8988T (cell line): ENCODE measurements around the gene NR0B2.

ENCODE experiments used
- DNase-seq: peaks from one replicate; pipeline ENCODE4 v3.0.0; 2011

Gene NR0B2

DNA sequence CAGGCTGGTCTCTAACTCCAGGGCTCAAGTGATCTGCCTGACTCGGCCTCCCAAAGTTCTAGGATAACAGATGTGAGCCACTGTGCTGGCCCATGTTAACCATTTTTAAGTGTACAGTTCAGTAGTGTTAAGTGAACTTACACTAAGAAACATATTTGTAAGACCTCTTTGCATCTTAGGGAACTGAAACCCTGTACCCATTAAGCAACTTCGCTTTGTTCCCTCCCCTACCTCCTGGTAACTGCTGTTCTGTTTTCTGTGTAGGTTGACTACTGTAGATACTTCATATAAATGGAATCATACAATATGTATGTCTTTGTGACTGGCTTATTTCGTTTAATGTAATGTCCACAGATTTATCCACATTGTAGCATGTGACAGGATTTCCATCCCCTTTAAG, 18.8 kb upstream of the NR0B2 start:
- DNase-seq, result no peak

DNA sequence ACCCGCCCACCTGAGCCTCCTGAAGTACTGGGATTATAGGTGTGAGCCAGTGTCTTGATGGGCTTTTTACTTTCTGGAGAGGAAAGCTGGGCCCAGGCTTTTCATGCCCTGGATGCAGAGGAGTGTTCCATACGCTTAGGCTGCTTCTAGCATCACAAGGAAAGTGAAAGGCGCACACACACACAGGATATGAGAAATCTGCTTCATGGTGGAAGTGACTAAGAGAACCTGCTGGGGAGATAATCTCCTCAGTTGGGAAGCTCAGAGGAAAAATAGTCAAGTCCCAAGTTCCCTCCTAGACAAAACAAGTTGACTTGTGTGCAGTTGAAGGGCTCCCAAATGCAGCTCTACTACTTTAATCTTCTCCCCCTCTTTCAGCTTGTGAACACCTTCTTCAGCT, 9.9 kb upstream of the NR0B2 start:
- DNase-seq, result no peak

GRCh38 chr1:26922901-26923300, 9.1 kb upstream of the NR0B2 start:
- no peak for DNase-seq

DNA sequence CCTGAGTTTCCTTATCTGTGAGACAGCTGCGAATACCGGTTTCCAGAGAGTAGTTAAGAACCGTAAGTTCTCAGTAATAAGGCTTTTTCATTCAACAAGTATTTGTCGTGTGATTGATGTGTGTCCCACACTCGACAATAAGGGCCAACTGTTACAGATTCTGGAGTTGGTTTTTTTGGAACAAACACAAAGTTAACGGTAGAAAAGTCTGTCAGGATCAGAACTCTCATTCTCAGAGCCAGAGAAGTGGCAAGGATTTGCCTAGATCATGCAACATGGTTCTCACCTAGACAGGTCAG, 8.6 kb upstream of the NR0B2 start:
- no peak for DNase-seq

GRCh38 chr1:26921540-26922430, 8.0 kb upstream of the NR0B2 start, which contains the start of gene NUDC:
Gene NUDC, plus strand, starts transcription at chr1:26921743. Its CDS starts 106 bp downstream, at chr1:26921849.
- DNase-seq, result peak; percentile 77

GRCh38 chr1:26921126-26921539, 7.4 kb upstream of the NR0B2 start:
- DNase-seq, result no peak

GRCh38 chr1:26915204-26915842, 1.5 kb upstream of the NR0B2 start:
- no peak for DNase-seq

GRCh38 chr1:26913389-26913753, 404 bp downstream of the NR0B2 start:
- DNase-seq, result no peak

- no peak for DNase-seq
Measured at GRCh38 chr1:26912147-26912490, 1.7 kb downstream of the NR0B2 start.

GRCh38 chr1:26911399-26912146, 2.2 kb downstream of the NR0B2 start:
- no peak for DNase-seq

GRCh38 chr1:26910343-26911160, 3.2 kb downstream of the NR0B2 start:
- DNase-seq, result no peak

DNA sequence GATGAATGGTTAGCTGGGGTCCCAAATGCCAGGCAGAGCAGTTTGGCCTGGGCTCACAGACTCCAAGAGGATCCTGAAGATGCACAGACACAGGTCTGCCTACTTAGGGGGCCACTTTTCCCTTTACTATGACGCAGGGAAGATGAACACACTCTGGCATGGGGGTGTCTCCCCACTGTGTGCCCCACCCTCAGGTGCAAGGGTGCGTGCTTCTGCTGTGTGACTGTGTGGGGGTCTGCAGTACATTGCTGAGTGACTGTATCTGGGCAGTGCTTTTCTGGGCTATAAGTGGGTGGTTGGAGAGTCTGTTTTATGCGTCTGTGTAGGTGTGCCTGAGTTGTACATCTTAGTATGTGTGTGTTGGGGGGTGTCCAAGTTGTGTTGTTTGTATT, 3.8 kb downstream of the NR0B2 start:
- no peak for DNase-seq

DNA sequence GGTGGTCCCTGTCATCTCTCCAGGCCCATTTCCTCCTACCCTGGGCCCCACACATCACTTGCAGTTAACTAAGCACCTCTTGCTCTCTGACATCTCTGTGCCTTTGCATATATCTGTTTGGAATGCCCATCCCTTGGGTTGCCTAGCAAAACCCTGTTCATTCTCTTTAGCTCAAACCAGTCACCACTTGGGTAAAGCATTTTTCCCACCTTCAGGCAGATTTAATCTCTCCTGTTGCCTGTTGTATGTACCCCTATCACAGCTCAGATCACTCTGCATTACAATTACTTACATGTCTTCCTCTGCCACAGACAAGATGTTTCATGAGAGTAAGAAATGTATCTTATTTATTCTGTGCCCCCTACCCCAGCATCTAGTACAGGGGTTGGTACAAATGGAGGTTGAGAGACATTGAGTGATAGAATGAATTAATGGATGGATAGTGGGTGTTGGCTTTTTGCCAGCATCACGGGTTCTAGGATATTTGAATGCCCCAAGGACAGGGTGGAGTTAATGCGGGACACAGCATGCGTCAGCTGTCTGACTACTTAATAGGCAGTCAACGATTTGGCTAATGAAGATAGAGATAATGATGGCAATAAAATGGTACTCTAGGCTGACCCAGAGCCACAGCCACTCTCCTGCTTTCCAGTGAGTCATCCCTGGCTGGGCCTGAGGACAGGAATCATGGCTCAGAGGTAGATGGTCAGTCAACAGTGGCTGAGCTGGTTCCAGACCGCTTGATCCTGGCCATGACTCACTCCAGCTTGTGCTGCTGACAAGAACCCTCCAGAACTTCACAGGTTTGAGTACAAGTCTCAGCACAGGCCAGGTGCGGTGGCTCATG, 6.5 kb downstream of the NR0B2 start:
- DNase-seq, result no peak

GRCh38 chr1:26900815-26901511, 12.8 kb downstream of the NR0B2 start:
- no peak for DNase-seq

- peak; percentile 56 for DNase-seq
Measured at GRCh38 chr1:26900001-26900814, 13.6 kb downstream of the NR0B2 start, which contains the start of gene GPATCH3. Gene GPATCH3, minus strand, starts transcription at chr1:26900467. Its CDS starts 25 bp downstream, at chr1:26900442.

DNA sequence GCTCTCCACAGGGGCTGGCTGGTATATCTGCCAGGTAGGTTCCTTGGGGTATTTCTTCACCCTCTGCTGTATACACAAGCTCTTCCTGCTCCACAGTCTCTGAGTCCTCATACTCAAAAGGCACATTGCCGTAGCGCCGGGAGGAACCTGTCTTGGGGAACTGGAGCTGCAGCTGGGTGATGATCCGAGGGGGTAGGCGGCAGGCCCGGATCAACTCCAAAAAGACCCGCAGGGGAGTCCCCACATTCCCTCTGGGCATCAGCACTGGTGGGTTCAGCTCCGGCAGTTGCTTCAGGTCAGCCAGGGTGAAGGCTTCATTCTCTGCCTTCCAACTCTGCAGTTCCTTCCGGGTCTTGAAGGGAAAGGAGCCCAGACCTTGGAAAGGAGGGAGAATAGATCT, 16.4 kb downstream of the NR0B2 start:
- no peak for DNase-seq

DNA sequence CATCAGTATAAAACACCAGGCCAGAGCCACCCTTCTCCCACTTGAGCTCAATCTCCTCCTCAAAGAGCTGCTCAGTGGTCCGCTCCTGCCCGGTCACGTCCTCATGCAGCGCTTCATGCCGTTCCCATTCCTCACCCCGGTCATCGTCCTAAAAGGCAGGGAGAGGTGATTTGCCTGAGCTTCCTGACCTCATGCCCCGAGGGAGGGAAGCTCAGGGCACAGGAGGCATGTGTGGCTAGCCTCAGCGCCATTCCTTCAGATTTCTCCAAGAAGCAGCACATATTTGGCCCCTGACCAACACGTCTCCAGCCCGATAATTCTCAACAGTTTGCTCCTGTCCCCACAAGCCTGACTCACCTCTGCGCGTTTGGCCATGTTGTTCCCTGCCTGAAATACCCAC, 19.5 kb downstream of the NR0B2 start:
- no peak for DNase-seq

DNA sequence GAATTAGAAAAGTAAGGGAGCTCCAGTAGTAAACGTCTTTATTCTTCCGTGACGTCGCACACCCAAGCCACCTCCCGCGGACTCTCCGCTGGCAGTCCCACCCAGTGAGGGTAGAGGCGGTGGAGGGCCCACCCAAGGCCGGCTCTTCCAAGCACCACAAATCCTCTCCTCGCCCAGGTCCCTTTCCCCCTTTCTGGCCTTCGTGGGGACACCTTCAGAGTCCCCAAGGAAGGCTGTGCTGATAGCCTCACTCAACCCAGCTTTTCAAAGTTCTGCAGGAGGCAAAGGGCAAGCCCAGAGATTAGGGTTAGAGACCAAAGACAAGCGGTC, 23.3 kb downstream of the NR0B2 start:
- no peak for DNase-seq

- peak; percentile 72 for DNase-seq
Measured at GRCh38 chr1:26889551-26890466, 24.0 kb downstream of the NR0B2 start, which contains the start of gene GPN2. Gene GPN2, minus strand, starts transcription at chr1:26890283. Its CDS starts 187 bp downstream, at chr1:26890096.
